HepG2 (cell line): Measurements from ENCODE around the gene TSKU. TPM values are rescaled to one million over a fixed set of nuclear protein-coding genes. Genes with fewer than 3 reads are reported as not detected.

Experiments used
- EP300 ChIP-seq, 3 experiments: sonication (generic) in 1 of 3; formaldehyde crosslinking in 1 of 3; IDR thresholded peaks; 2 replicates each; pipeline versions ENCODE4 v1.5.1 to v1.6.1; 2011 to 2020; ENCODE audit warnings: low read depth in 2 of 3, low read length in 2 of 3, borderline replicate concordance in 1 of 3, improper control_type of control experiment in 1 of 3, mild to moderate bottlenecking in 1 of 3, missing genetic modification reagents in 1 of 3, moderate library complexity in 1 of 3
- FOXA3 ChIP-seq: IDR thresholded peaks from 2 replicates; pipeline ENCODE4 v1.6.1; 2016; ENCODE audit warnings: missing genetic modification reagents, missing compliant biosample characterization
- NR2F6 ChIP-seq, 2 experiments: IDR thresholded peaks; 2 replicates each; pipeline ENCODE4 v1.6.1; 2016; ENCODE audit warnings: antibody characterized with exemption in 1 of 2, mild to moderate bottlenecking in 1 of 2
- PRDM15 ChIP-seq: sonication (generic); formaldehyde crosslinking; IDR thresholded peaks from 2 replicates; pipeline ENCODE4 v1.4.0; 2020; ENCODE audit warnings: missing genetic modification reagents
- SALL1 ChIP-seq: sonication (generic); formaldehyde crosslinking; IDR thresholded peaks from 2 replicates; pipeline ENCODE4 v1.8.0; 2022; ENCODE audit warnings: mild to moderate bottlenecking, missing genetic modification reagents
- U2AF1 ChIP-seq: fragments of 200-400 bp; formaldehyde crosslinking; optimal IDR thresholded peaks from 2 replicates; pipeline ENCODE3; 2017; ENCODE audit warnings: mild to moderate bottlenecking, low read depth, low read length
- U2AF2 ChIP-seq: fragments of 200-400 bp; formaldehyde crosslinking; IDR thresholded peaks from 2 replicates; pipeline ENCODE4 v1.6.1; 2017; ENCODE audit warnings: low read depth, mild to moderate bottlenecking, low read length
- WIZ ChIP-seq: sonication (generic); formaldehyde crosslinking; IDR thresholded peaks from 2 replicates; pipeline ENCODE4 v1.5.1; 2020; ENCODE audit warnings: mild to moderate bottlenecking, missing genetic modification reagents
- XBP1 ChIP-seq: sonication (generic); formaldehyde crosslinking; IDR thresholded peaks from 2 replicates; pipeline ENCODE4 v1.5.0; 2020; ENCODE audit warnings: missing genetic modification reagents
- ZBTB1 ChIP-seq: sonication (generic); formaldehyde crosslinking; IDR thresholded peaks from 2 replicates; pipeline ENCODE4 v1.4.0; 2020; ENCODE audit warnings: missing genetic modification reagents, borderline replicate concordance
- ZNF124 ChIP-seq: sonication (generic); formaldehyde crosslinking; IDR thresholded peaks from 2 replicates; pipeline ENCODE4 v1.4.0; 2020; ENCODE audit warnings: missing genetic modification reagents
- ZNF142 ChIP-seq: sonication (generic); formaldehyde crosslinking; IDR thresholded peaks from 2 replicates; pipeline ENCODE4 v1.4.0; 2020; ENCODE audit warnings: missing genetic modification reagents
- ZNF160 ChIP-seq: sonication (generic); formaldehyde crosslinking; IDR thresholded peaks from 2 replicates; pipeline ENCODE4 v1.8.0; 2022; ENCODE audit warnings: mild to moderate bottlenecking, inconsistent platforms, missing genetic modification reagents
- ZNF207 ChIP-seq: fragments of 450-650 bp; IDR thresholded peaks from 2 replicates; pipeline ENCODE4 v1.6.1; 2016; ENCODE audit warnings: antibody characterized with exemption, borderline replicate concordance
- ZNF224 ChIP-seq: sonication (generic); formaldehyde crosslinking; IDR thresholded peaks from 2 replicates; pipeline ENCODE4 v1.5.0; 2020; ENCODE audit warnings: mild to moderate bottlenecking, missing genetic modification reagents
- ZNF276 ChIP-seq: sonication (generic); formaldehyde crosslinking; IDR thresholded peaks from 2 replicates; pipeline ENCODE4 v1.4.0; 2020; ENCODE audit warnings: mild to moderate bottlenecking, low read depth, missing genetic modification reagents
- ZNF883 ChIP-seq: sonication (generic); formaldehyde crosslinking; IDR thresholded peaks from 2 replicates; pipeline ENCODE4 v1.5.1; 2020; ENCODE audit warnings: mild to moderate bottlenecking, missing genetic modification reagents; ENCODE audit errors: not compliant biosample characterization
- polyA plus RNA-seq, 8 experiments: library from polyadenylated mRNA; depleted of rRNA in 3 of 8; stranded (reverse) in 7 of 8; unstranded in 1 of 8; fragments of >200 nt; fragmentation: Illumina TruSeq in 4 of 8; extraction: Trizol in 4 of 8; gene quantifications; 2 replicates each; pipeline versions ENCODE4 v1.2.1 to v1.2.3, GENCODE V29; 2011 to 2016; ENCODE audit warnings: low read depth in 4 of 8, missing spikeins in 1 of 8, mixed read lengths in 1 of 8; ENCODE audit not compliant: insufficient read depth in 1 of 8
- total RNA-seq, 5 experiments: library from RNA; depleted of rRNA; stranded (reverse); fragments of >200 nt; fragmentation: Illumina TruSeq; extraction: Trizol; gene quantifications; 2 replicates each; pipeline ENCODE4 v1.2.3, GENCODE V29; 2016; ENCODE audit warnings: low read depth in 1 of 5

TSKU gene
- total and polyA plus RNA-seq, 2 of the 13 experiments (the other 11 are each of a cell fraction or from before 2014, with no cell fraction given): 20.3 to 21.4 TPM

- TF ChIP-seq EP300 (IDR thresholded peaks at IDR 0.05; ENCODE audit: low read depth in 2 of 2, low read length in 2 of 2): peak in 1 of 2 experiments; percentile 44; a peak in 1 of 4 replicates
- no peak for TF ChIP-seq EP300 (CRISPR knock-in tag; IDR thresholded peaks at IDR 0.05; ENCODE audit: borderline replicate concordance)
- TF ChIP-seq XBP1 (CRISPR knock-in tag): no peak
- TF ChIP-seq WIZ: no peak
- TF ChIP-seq FOXA3 (CRISPR knock-in tag): peak; percentile 45; the same call in 1 of the 2 replicates
- peak; percentile 47; the same call in 1 of the 2 replicates for TF ChIP-seq ZNF142 (CRISPR knock-in tag)
- TF ChIP-seq SALL1 (CRISPR knock-in tag): peak; percentile 88
- TF ChIP-seq ZNF224: peak; percentile 81; the same call in 1 of the 2 replicates
- no peak for TF ChIP-seq ZBTB1
- TF ChIP-seq ZNF207: no peak
- TF ChIP-seq PRDM15: 0 out of 2 replicates have a peak, but pooled peaks have one; percentile 42
- no peak for TF ChIP-seq NR2F6 (IDR thresholded peaks at IDR 0.05)
- TF ChIP-seq NR2F6 (CRISPR knock-in tag; IDR thresholded peaks at IDR 0.05): peak; percentile 45; the same call in 1 of the 2 replicates
- TF ChIP-seq ZNF124 (CRISPR knock-in tag): no peak; the same call in 1 of the 2 replicates
- peak; percentile 48 for TF ChIP-seq ZNF883
- TF ChIP-seq ZNF276 (CRISPR knock-in tag): 0 out of 2 replicates have a peak, but pooled peaks have one; percentile 47
- TF ChIP-seq U2AF1: no peak
- TF ChIP-seq ZNF160 (CRISPR knock-in tag): no peak
- no peak for TF ChIP-seq U2AF2
Measured at GRCh38 chr11:76799066-76799804, 16.1 kb downstream of the TSKU start (continued).
